NK-92 (cell line): ENCODE results near the gene ARMC5.
"Not testable (repeated sequence)": the region's sequence is repeated elsewhere in the genome, so short reads cannot be mapped to it uniquely, and the experiment has no call there.

Source experiments
- DNase-seq: peaks from one replicate; lab custom pipeline; 2025; ENCODE audit not compliant: unreplicated experiment; lab: John Stamatoyannopoulos, UW

The ARMC5 gene

GRCh38 chr16:31430380-31431052 is 28.8 kb upstream of the ARMC5 start:
- DNase-seq = no peak

- DNase-seq = no peak
Observed at GRCh38 chr16:31435341-31436220, 23.7 kb upstream of the ARMC5 start.

- no peak for DNase-seq
Observed at GRCh38 chr16:31436221-31437045, 22.9 kb upstream of the ARMC5 start.

- DNase-seq = no peak
Observed at GRCh38 chr16:31438414-31438813, 20.9 kb upstream of the ARMC5 start.

- not testable (repeated sequence) for DNase-seq
Observed at GRCh38 chr16:31439023-31439422, 20.3 kb upstream of the ARMC5 start.

GRCh38 chr16:31439519-31439918 is 19.8 kb upstream of the ARMC5 start:
- no peak for DNase-seq

GRCh38 chr16:31440516-31441184 is 18.7 kb upstream of the ARMC5 start:
- DNase-seq = no peak

- DNase-seq = no peak
Observed at GRCh38 chr16:31441956-31442355, 17.3 kb upstream of the ARMC5 start.

GRCh38 chr16:31445931-31446330 is 13.4 kb upstream of the ARMC5 start:
- not testable (repeated sequence) for DNase-seq

- DNase-seq = no peak
Observed at GRCh38 chr16:31451201-31451600, 8.1 kb upstream of the ARMC5 start.

GRCh38 chr16:31451681-31452351 is 7.5 kb upstream of the ARMC5 start:
- DNase-seq = no peak

GRCh38 chr16:31452631-31453106 is 6.6 kb upstream of the ARMC5 start:
- DNase-seq = no peak

- no peak for DNase-seq
Observed at GRCh38 chr16:31453255-31454204, 5.8 kb upstream of the ARMC5 start.

GRCh38 chr16:31455601-31456314 is 3.5 kb upstream of the ARMC5 start:
- no peak for DNase-seq

- no peak for DNase-seq
Observed at GRCh38 chr16:31456988-31457360, 2.3 kb upstream of the ARMC5 start.

- no peak for DNase-seq
Observed at GRCh38 chr16:31458073-31458843, 1.0 kb upstream of the ARMC5 start.

- DNase-seq = peak; percentile 98
Observed at GRCh38 chr16:31459687-31460581, 633 bp downstream of the ARMC5 start.
